Measurements from ENCODE around the gene ODF2.
"Not testable (repeated sequence)": the region's sequence is repeated elsewhere in the genome, so short reads cannot be mapped to it uniquely, and the experiment has no call there.

The ODF2 gene

DNA sequence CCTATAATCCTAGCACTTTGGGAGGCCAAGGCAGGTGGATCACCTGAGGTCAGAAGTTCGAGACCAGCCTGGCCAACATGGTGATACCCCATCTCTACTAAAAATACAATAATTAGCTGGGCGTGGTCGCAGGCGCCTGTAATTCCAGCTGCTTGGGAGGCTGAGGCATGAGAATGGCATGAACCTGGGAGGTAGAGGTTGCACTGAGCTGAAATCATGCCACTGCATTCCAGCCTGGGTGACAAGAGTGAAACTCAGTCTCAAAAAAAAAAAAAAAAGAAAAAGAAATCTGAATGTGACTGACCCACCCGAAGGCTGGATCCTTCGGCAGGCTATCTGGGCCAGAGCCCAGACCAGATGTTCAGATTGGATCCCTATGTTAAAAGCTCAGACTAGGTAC, 32.5 kb upstream of the ODF2 start:
- DNase-seq (ENCODE audit: low read depth) = not testable (repeated sequence)

GRCh38 chr9:128424268-128424780, 31.5 kb upstream of the ODF2 start:
- DNase-seq (ENCODE audit: low read depth) = no peak

GRCh38 chr9:128428644-128429512, 26.9 kb upstream of the ODF2 start:
- no peak for DNase-seq (ENCODE audit: low read depth)

DNA sequence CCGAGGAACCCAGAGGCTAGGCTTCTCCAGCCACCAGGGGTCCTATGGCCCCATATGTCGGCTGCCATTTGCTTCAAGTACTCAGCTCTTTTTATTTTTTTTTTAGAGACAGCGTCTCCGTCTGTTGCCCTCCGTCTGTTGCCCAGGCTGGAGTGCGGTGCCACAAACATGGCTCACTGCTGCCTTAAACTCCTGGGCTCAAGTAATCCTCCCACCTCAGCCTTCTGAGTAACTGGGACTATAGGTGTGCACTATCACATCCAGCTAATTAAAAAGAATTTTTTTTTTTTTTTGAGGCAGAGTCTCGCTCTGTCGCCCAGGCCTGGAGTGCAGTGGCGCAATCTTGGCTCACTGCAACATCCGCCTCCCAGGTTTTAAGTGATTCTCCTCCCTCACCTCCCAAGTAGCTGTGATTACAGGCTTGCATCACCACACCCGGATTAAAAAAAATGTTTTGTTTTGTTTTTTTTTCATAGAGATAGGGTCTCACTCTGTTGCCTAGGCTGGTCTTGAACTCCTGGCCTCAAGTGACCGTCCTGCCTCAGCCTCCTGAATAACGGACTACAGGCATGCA, 26.2 kb upstream of the ODF2 start:
- DNase-seq (ENCODE audit: low read depth) = no peak

DNA sequence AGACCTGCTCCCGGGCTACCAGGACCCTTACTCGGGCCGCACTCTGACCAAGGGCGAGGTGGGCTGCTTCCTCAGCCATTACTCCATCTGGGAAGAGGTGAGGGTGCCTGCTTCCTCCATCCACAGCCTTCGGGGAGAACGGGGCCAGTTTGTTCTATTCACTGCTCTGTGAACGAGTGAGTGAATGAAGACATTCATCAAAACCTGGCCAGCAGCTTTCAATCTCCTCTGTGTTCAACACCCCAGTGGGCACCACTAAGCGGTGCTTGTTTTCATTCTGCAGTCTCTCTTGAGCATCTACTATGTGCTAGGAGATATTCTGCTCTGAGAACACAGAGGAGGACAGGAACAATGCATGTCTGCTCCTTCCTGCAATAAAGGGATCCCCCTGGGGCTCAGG, 24.6 kb upstream of the ODF2 start:
- DNase-seq (ENCODE audit: low read depth) = no peak

DNA sequence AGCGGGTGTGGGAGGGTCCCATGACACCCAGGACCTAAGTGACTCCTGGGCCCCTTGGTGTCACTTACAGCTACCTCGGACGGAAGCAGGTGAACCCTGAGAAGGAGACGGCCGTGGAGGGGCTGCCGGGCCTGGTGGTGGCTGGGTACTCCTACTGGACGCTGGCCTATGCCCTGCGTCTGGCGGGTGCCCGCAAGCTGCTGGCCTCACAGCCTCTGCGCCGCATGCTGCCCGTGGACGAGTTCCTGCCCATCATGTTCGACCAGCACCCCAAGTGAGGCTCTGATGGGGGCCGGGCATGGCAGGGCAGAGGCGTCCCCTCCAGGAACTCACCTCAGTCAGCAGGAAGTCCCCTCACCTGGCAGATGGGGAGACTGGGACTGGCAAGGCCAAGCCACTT, 21.5 kb upstream of the ODF2 start:
- DNase-seq (ENCODE audit: low read depth) = no peak

DNA sequence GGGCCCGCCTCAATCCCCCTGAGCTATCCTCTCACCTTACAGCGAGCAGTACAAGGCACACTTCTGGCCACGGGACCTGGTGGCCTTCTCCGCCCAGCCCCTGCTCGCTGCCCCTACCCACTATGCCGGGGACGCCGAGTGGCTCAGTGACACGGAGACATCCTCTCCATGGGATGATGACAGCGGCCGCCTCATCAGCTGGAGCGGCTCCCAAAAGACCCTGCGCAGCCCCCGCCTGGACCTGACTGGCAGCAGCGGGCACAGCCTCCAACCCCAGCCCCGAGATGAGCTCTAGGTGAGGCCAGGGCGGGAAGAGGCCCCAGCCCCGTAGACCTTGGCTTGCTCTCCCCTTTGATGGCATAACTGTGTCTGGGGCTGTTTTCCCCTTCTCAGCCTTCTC, 20.2 kb upstream of the ODF2 start:
- DNase-seq (ENCODE audit: low read depth) = no peak

DNA sequence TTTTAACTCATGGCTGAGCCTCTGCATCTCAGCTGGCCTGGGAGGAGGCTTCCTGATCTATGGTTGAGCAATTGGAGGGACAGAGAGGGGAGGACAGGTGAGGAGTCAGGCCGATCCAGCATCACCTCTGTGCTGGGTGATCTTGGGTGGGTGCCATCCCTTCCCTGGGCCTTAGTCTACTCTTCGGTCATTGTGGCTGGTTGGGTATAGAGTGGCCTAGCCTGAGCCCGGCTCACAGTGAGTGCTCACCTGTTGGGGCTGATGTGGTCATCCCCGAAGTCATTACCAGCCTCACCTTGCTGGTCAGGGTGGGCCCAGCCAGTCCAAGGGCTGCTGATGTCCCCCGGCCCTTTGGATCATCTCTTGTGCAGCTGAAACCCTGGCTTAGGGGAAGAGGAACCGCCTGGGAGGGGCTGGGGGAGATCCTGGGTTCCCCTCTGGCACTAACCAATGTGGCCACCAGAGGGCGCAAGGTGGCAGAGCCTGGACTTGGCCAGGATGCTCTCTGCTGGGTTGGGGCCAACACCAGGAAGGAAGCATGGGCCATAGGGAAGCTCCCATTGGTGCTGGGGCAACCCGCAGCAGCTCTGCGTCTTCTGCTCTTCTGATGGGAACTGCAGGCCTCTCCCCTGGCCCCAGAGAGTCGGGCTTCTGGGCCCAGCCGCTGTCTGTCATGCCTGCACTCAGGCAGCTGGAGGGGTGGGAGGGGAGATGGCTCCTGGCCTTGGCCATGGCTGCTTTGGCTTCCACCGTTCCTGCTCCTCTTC, 17.3 kb upstream of the ODF2 start:
- peak; percentile 69 for DNase-seq (ENCODE audit: low read depth)

- no peak for DNase-seq (ENCODE audit: low read depth)
These were observed 16.5 kb upstream of the ODF2 start for GRCh38 chr9:128439273-128439672.

GRCh38 chr9:128442150-128442549, 13.7 kb upstream of the ODF2 start:
- no peak for DNase-seq (ENCODE audit: low read depth)

GRCh38 chr9:128446505-128446904, 9.3 kb upstream of the ODF2 start:
- not testable (repeated sequence) for DNase-seq (ENCODE audit: low read depth)

- no peak for DNase-seq (ENCODE audit: low read depth)
These were observed 7.1 kb upstream of the ODF2 start for GRCh38 chr9:128448746-128449145.

- DNase-seq (ENCODE audit: low read depth) = no peak
These were observed 815 bp upstream of the ODF2 start for GRCh38 chr9:128454991-128455390.

- peak; percentile 52 for DNase-seq (ENCODE audit: low read depth)
These were observed 831 bp downstream of the ODF2 start for GRCh38 chr9:128456613-128457061.

GRCh38 chr9:128457207-128457606, 1.4 kb downstream of the ODF2 start:
- DNase-seq (ENCODE audit: low read depth) = no peak

DNA sequence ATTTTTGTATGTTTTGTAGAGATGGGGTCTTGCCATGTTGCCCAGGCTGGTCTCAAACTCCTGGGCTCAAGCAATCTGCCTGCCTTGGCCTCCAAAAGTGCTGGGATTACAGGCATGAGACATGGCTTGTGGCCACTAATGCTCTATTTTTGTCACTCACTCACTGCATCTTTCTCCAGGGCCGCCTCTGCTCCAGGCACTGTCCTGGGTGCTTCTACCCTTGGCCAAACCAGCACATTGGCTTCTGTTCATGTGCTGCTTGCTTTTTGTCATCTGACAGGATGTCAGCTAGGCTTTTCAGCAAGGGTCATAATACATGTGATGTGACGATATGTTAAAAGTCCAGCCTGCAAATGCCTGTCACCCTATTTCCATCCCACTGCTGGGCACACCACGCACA, 3.2 kb downstream of the ODF2 start:
- no peak for DNase-seq (ENCODE audit: low read depth)

DNA sequence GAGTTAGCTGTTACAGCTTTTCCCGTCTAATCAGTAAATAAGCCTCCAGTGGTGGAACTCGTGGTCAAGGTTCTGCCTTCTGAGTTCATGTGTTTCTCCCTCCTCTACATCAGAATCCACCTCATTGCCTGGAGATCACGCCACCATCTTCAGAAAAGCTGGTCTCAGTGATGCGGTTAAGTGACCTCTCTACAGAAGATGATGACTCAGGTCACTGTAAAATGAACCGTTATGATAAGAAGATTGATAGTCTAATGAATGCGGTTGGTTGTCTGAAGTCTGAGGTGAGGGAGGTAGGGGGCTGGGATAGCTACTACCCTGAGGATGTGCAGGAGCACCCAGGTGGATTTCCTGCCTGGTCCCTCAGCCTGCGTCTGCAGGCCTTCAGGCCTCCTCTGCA, 13.3 kb downstream of the ODF2 start:
- no peak for DNase-seq (ENCODE audit: low read depth)

- no peak for DNase-seq (ENCODE audit: low read depth)
These were observed 14.8 kb downstream of the ODF2 start for GRCh38 chr9:128470560-128470959.

- no peak for DNase-seq (ENCODE audit: low read depth)
These were observed 17.3 kb downstream of the ODF2 start for GRCh38 chr9:128473104-128473503.

DNA sequence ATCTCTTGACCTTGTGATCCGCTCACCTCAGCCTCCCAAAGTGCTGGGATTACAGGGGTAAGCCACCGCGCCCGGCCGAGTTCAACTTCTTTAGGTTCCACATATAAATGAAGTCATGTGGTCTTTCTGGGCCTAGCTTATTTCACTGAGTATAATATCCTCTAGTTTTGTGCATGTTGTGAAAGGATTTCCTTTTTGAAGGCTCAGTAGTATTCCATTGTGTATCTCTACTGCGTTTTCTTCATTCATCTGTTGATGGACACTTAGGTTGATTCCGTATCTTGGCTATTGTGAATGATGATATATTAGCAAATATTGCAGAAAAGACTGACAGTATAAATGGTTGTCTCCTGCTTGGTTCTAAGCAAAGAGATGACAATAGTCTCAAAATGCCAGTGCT, 20.1 kb downstream of the ODF2 start:
- DNase-seq (ENCODE audit: low read depth) = no peak

- no peak for DNase-seq (ENCODE audit: low read depth)
These were observed 23.5 kb downstream of the ODF2 start for GRCh38 chr9:128479262-128479661.

DNA sequence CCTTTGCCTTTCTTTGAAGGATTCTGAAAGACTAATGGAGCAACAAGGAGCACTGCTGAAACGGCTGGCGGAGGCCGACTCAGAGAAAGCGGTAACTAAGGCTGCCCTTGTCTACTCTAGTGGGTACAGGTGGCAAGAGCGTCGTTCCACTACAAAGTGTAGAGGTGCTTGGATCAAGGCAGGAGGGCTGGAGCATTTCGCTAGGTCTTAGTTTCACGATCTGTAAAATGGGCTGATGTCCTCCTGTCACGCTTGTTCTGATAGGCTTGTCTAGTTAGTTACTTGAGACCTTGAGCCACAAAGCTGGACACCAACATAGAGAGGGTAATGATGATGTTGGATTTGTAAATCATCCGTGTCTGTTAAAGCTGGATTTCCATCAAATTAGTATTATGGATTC, 25.8 kb downstream of the ODF2 start:
- no peak for DNase-seq (ENCODE audit: low read depth)

DNA sequence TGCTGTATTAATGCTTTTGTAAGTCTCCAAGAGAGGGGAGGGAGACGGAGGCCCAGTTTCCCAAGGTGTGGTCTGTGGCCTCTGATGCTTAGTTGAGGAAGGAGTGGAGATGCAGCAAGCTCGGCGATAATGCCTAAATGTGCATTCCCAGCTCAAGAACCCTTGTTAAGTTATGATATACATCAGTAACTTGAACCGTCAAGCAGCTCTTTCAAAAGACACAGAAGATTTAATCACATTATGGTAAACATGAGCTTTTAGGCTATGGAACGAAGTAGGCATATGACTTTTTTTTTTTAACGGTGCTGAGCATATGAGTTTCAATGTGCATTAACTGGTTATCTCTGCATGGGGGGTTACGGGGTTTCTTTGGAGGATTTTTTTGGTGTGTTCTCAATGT, 26.4 kb downstream of the ODF2 start:
- no peak for DNase-seq (ENCODE audit: low read depth)

All from T follicular helper cell (primary cell).